GM23248 (cell line): ENCODE measurements around the gene ESPN.

Source experiments
- EZH2 ChIP-seq: fragments of 200-600 bp; sonication (generic); IDR thresholded peaks from 2 replicates; pipeline ENCODE4 v1.6.1; 2018; ENCODE audit warnings: antibody characterized with exemption, mild to moderate bottlenecking; ENCODE audit not compliant: insufficient read depth, poor library complexity, severe bottlenecking
- EZH2phosphoT487 ChIP-seq: fragments of 200-600 bp; sonication (generic); IDR thresholded peaks from 2 replicates; pipeline ENCODE4 v1.6.1; 2018; ENCODE audit warnings: antibody characterized with exemption, moderate library complexity, mild to moderate bottlenecking, low read depth; ENCODE audit not compliant: insufficient read depth

DNA sequence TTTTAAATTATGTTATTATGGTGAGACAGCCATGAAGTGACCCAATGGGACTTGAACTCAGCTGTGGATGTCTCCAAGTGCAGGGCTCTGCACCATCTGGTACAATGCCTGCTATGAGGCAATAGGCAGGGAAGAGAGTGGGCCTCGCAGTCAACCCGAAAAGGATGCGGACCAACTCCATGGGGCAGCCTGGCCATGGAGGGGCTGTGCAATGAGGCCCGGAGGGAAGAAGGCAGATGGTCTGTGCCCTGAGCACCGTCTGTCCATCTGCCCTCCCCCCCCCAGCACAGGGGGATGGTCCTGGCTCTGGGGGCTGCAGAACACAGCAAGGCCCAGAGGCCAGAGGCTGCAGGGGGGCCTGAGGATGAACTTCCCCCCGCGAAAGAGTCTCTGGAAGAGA, 17.0 kb downstream of the ESPN start:
- TF ChIP-seq EZH2: no peak
- TF ChIP-seq EZH2phosphoT487: no peak
